GM12892 (cell line): ENCODE results near the gene ZFYVE19.

Experiments used
- DNase-seq: peaks from one replicate; pipeline ENCODE4 v3.0.0; 2011; ENCODE audit not compliant: insufficient read length
- FAIRE-seq: peaks from 2 replicates; lab custom pipeline; 2011; peaks lifted over from hg19 to GRCh38; lab: Jason Lieb, UNC
- POLR2A ChIP-seq: IDR thresholded peaks from 2 replicates; pipeline ENCODE4 v1.6.1; 2011; ENCODE audit warnings: low read depth, low read length, control low read depth
- POLR2AphosphoS5 ChIP-seq: IDR thresholded peaks from 2 replicates; pipeline ENCODE4 v1.6.1; 2011; ENCODE audit warnings: low read depth, low read length, control low read depth
- TAF1 ChIP-seq: IDR thresholded peaks from 2 replicates; pipeline ENCODE4 v1.6.1; 2011; ENCODE audit warnings: low read depth, mild to moderate bottlenecking, control low read depth, low read length, borderline replicate concordance

The ZFYVE19 gene

DNA sequence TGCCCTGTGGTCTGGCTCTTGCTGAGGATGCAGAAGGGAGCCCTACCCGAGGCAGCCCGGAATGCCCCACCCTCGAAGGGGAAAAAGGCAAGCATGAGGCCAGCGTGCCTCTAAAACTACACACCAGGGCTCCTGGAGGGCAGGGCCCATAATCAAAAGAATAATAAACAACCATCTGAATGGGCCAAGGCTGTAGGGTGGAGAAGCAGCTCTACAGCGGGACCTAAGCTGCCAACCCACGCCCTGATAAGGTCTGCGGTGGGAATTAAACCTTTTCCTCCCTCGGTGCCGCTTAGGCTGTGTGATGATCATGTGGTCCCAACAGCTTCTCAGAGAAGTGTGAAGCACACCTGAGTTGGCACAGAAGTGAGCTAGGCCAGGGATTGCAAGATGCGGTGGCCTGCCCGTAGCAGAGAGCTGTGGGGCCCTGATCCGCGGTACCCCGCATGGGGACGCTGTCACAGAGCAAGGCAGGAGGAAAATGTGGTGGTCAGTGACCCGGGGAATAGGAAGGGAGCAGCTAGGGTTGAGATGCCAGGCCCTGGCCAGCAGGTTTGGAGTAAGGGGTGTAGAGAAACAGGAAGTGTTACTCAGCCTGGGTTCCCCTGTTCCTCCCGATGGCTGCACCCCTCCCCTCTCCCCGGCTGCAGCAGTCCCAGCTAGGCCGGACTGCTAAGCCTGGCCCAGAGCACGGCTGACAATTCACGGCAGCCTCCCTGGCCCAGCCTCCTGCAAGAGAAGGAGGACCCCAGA lies 38.2 kb upstream of the ZFYVE19 start:
- DNase-seq (peak; percentile 58), FAIRE-seq (peak; percentile 69)
- no peak for TF ChIP-seq POLR2AphosphoS5
- TF ChIP-seq TAF1, result no peak
- TF ChIP-seq POLR2A, result no peak

DNA sequence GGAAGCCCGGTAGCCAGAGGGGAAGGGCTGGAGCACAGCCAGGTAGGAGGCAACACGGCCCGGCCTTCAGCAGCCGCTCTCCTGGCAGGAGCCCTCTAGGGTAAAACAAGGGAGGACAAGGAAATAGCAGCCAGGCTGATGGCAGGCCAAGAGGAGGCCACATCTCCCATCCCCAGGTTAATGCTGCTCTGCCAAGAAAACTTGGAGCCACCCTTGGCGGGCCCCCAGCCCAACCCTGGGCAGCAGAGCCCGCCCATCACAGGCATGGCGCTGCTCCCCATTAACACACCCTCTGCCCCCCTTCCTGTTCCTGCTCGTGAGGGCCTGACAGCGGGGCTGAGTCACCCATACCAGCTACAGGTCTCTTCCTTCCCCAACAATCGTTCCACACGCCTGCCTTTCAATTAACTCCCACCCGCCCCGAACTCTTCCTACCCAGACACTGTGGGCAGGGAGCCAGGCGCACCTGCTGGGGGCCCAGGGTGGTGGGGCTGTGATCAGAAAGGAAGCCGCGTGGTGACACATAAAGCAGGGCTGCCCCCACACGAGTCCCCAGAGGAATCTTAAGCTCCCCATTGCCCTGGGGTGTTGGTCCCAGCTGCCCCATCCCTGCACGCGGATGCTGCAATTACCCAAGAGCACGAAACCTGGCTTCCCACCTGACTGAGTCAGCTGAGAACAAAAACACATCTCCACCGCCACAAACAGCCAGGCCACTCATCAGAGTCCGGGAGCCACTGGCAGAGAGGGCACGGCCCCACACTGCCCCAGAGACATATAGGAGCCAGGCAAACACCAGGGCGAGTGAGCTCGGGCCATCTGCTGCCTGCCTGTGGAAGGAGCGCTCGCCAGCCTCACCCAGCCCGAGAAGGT lies 37.4 kb upstream of the ZFYVE19 start, which contains the start of gene C15orf62:
Gene C15orf62 (plus strand): TSS at position 707 of the 873 bp plus-strand sequence. CDS start 516 bp downstream, outside the sequence.
- FAIRE-seq, result peak; percentile 70
- DNase-seq, result peak; percentile 53
- no peak for TF ChIP-seq POLR2AphosphoS5
- TF ChIP-seq POLR2A, result 0 out of 2 replicates have a peak, but pooled peaks have one; percentile 10
- no peak for TF ChIP-seq TAF1

DNA sequence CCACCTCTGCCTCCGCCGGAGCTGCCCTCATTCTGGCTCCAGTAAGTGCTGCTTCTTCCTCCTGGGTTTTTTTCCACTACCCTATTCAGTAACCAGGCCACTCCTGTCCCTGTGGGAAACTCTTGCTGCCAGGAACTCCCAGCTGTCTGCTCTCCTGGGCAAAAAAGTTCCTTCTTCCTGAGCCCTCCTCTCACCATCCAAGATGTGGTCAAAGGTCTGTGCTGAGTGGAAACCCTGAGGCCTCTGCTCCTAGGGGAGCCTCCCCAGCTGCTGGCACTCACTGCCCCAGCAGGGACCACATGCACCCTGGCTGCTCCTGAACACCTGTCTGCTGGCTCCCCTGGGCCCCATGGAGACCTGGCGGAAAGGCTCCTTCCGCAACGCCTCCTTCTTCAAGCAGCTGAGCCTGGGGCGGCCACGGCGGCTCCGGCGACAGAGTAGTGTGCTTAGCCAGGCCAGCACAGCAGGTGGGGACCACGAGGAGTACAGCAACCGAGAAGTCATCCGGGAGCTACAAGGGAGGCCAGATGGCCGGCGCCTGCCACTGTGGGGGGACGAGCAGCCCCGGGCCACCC lies 36.7 kb upstream of the ZFYVE19 start:
- FAIRE-seq (no peak), DNase-seq (no peak)

DNA sequence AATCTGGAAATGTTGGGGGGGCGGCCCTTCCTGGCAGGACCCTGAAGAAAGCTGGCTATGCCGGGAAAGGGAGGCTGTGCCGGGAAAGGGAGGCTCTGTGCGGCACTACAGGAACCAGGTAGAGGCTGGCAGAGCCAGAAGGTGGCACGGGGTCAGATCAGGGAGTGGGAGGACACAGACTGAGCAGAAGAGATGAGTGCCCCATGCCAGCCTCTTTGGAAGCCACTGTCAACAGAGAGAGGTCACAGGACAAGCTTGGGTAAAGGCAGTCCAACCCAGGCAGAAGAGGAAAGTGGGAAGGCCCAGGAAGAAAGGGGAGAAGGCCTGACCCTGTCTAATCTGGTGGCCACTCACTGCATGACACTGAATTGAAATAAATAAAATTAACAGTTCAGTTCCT lies 35.6 kb upstream of the ZFYVE19 start:
- no peak for TF ChIP-seq POLR2A
- TF ChIP-seq POLR2AphosphoS5, result no peak
- TF ChIP-seq TAF1, result no peak
- DNase-seq, result no peak
- FAIRE-seq, result no peak

More for the DNA sequence above, 36.7 kb upstream of the ZFYVE19 start:
- TF ChIP-seq POLR2A, result no peak
- TF ChIP-seq TAF1, result no peak
- no peak for TF ChIP-seq POLR2AphosphoS5

DNA sequence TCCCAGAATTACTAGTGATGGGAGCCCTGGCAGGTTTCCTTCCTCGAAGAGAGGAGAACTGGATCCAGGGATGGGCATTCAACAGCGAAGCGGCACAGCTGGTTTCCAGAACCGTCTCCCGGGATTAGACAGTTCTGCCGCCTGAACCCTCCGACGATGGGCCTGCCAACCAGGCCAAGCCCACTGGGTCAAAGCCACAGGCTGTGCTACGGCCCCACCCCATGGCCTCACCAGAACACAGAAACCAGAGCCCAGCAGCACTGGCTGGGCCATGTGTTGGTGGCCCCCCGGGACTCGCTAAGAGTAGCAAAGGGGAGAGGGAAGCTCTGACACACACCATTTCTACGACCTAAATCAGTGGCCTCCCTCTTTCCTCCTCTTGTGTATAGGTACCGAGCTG lies 34.9 kb upstream of the ZFYVE19 start:
- no peak for FAIRE-seq
- no peak for TF ChIP-seq POLR2A
- no peak for TF ChIP-seq POLR2AphosphoS5
- TF ChIP-seq TAF1, result no peak
- no peak for DNase-seq

DNA sequence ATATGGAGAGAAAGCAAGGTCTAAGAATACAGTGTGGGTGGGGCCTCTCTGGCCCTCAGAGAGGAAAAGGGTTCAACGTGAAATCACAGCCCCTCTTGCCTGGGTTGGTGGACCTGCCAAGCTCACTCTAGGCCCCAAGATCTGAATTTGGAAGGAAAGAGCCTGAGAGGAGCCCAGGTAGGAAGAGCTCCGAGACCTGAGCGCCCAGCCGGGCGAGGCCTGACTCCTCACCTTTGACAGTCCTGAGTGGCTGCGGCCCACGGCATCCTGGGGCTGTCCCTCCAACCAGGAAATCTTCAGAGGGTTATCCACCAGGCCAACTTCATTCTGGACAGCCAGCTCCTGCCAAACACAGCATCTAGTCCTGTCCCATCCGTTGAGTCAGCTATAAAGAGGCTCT lies 33.4 kb upstream of the ZFYVE19 start:
- DNase-seq (no peak), FAIRE-seq (no peak)
- TF ChIP-seq POLR2AphosphoS5 (no peak), TAF1 (no peak)

DNA sequence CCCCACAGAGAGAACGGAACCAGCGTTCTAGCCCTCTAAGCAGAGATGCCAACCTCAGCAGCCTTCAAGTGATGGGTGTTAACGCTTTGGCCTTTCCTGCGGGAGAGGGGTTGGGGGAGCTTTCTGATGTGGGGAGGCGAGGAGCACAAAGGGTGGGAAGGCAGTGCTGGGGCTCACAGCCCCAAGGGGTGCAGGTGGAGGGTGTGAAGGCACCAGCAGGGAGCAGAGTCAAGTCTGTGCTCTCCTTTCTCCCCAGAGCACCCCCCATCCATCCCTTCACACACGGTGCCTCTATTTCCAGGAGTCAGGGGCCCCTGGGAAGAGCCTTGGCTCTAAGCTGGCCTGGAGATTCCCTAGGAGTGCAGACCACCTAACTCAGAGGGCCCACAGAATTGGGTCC lies 33.0 kb upstream of the ZFYVE19 start:
- no peak for FAIRE-seq
- TF ChIP-seq POLR2AphosphoS5 (no peak), POLR2A (no peak)
- DNase-seq, result no peak

DNA sequence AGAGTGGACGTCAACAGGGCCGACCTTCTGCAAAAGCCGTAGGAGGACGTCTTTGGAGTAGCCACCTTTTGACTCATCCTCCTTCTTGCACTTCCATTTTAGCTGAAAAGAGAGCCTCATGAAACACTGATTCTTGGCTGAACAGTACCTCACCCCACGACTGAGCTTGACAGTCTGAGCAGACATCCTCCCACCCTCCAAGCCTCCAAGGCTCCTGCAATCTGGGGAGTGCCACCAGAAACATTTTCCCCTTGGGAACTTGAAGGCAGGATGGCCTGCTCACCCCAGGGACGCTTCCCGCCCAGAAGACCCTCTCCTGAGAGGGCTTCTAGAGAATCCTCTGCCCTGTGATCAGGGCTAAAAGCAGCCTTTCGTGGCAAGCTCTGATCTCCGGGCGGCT lies 31.9 kb upstream of the ZFYVE19 start:
- TF ChIP-seq POLR2A (no peak), POLR2AphosphoS5 (no peak), TAF1 (no peak)
- DNase-seq (no peak), FAIRE-seq (no peak)

DNA sequence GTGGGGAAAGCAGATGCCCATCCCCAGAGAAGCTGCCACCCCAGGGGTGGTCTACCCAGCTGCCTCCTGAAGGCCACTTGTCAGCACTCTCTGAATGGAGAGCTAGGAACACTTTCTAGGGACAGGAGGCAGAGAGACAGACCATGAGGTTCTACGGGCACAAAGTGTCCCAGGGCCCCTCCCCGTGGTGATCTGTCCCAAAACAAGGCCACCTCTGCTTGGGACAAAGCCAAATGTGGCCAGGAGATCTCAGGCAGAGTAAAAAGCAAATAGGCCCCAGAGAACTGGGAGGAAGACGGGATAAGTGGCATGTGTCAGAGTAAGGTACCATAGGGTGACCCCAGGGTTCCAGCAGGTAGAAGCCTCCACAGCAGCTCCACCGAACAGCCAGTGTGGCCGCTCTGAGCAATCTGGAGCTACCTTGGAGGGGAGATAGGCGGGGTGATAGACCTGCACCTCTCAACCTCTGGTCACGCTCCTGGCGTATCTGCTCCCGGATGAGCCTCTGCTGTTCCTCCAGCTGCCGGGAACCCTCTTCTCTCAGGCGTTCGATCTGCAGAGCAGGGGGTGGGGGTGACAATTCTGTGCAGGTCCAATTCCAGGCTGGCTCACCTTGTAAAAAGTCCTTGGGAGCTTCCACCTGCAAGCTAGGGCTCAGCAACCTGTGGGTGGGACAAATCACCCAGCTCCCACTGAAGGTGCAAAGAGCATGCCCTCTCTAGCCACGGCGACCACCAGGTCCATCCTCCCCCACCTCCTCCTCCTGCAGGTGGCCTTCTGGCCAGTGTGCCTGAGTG lies 31.0 kb upstream of the ZFYVE19 start:
- DNase-seq (no peak), FAIRE-seq (no peak)
- no peak for TF ChIP-seq TAF1
- TF ChIP-seq POLR2AphosphoS5, result no peak
- TF ChIP-seq POLR2A, result no peak

DNA sequence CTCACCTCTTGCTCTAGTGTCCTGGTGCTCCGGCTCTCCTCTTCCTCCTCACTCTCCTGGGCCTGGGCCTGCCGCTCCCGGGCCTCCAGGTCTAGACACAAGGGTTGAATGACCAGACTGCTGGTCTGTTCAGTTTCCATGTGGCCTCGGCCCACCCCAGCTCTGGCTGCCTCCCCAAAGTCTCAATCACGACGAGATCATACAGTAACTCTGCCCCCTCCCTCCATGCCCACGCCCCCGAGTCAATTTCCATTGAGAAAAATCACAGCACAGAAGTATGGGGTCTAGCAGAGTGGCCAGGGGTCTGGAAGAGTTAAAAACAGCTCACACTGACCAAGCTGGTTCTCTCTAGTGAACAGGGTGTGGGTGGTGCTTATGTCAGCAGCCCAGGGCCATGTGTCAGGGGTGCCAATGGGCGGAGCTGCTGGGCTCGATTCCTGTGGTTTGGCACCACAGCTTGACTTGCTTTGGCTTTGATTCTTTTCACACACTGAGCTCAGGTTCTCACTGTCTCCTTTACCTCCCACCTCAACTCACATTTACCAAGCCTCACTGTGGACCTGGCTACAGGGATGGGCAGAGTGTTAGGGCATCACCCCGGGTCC lies 30.2 kb upstream of the ZFYVE19 start:
- TF ChIP-seq POLR2AphosphoS5 (no peak), TAF1 (no peak)
- DNase-seq (no peak), FAIRE-seq (no peak)

DNA sequence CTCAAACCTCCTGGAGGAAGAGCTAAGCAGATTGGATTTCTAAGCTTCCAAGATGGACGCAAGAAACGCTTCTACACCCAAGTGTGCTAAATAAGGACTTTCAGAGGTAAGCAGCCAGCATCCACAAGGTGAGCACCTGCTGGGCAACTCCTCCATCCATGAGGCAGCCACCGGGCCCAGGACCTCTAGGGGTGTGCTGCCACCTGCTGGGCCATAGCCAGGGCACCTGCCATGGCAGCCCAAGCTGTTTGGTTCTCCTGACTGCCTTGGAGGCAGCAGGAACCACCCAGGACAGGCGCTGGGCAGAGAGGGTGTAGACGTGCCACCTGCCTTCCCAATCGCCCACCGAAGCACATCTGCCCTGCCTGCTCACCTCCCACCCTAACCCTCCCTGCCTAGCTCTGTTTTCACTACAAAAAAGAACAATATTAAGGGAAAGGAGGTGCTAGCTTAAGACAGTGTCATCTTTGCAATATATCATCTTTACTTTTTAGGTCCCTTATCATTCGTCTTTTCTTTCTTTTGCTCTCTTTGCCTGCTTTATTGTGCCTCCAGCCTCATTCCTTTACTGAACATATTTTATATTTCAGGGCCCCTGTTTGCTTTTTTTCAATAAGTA lies 24.2 kb upstream of the ZFYVE19 start:
- FAIRE-seq (peak; percentile 96), DNase-seq (peak; percentile 68)
- TF ChIP-seq POLR2A (no peak), TAF1 (no peak), POLR2AphosphoS5 (no peak)
